GM12878 (cell line): Measurements from ENCODE around the gene IP6K3. TPM values are rescaled to one million over a fixed set of nuclear protein-coding genes. Genes with fewer than 3 reads are reported as not detected.

Experiments used
- ATAC-seq: fragments of 200-7000 bp; cut with Tn5 transposase; 3 replicates; pipeline ENCODE4 v1.9.1; 2020; ENCODE audit warnings: mild to moderate bottlenecking, moderate library complexity
- BruUV-seq: library from RNA; stranded (reverse); fragments of 400-500 nt; replicated peaks from 2 replicates; lab custom pipeline; 2021; lab: Mats Ljungman, UMichigan
- CTCF ChIA-PET: fragments of 300-600 bp; sonication (Branson Sonifier 250); formaldehyde crosslinking; extraction: SDS; loops from one replicate; lab custom pipeline; 2021; ENCODE audit warnings: inconsistent platforms; lab: Yijun Ruan, JAX
- POLR2A ChIA-PET: fragments of 350-600 bp; formaldehyde crosslinking; extraction: SDS; loops from one replicate; lab custom pipeline; 2021; ENCODE audit warnings: inconsistent platforms; lab: Charles Lee
- RAD21 ChIA-PET: fragments of 300-600 bp; sonication (Branson Sonifier 250); formaldehyde crosslinking; loops from one replicate; lab custom pipeline; 2023; ENCODE audit warnings: antibody characterized with exemption; ENCODE audit not compliant: unreplicated experiment; lab: Charles Lee
- SMC1A ChIA-PET: fragments of 300-600 bp; sonication (Branson Sonifier 250); formaldehyde crosslinking; loops from one replicate; lab custom pipeline; 2023; ENCODE audit not compliant: unreplicated experiment, uncharacterized antibody; lab: Charles Lee
- DNase-seq: peaks from one replicate; pipeline ENCODE4 v3.0.0-alpha.2; 2011; ENCODE audit warnings: low read depth, low spot score
- FAIRE-seq: peaks from 3 replicates; lab custom pipeline; 2011; peaks lifted over from hg19 to GRCh38; lab: Jason Lieb, UNC
- H2AFZ ChIP-seq: 2 replicates; pipeline ENCODE4 v1.6.0; 2011; ENCODE audit warnings: low read depth, low read length, control low read depth; ENCODE audit not compliant: control insufficient read depth
- H3K27ac ChIP-seq: 2 replicates; pipeline ENCODE4 v1.5.1; 2011; ENCODE audit warnings: control low read depth; ENCODE audit not compliant: control insufficient read depth, insufficient read depth
- H3K27me3 ChIP-seq, 2 experiments: replicated peaks in 1 of 2; 2 replicates each; pipeline versions ENCODE4 v1.6.0 to v1.6.1; 2011; ENCODE audit warnings: low read length in 1 of 2; ENCODE audit not compliant: control insufficient read depth in 2 of 2, insufficient read depth in 2 of 2
- H3K36me3 ChIP-seq, 2 experiments: 2 replicates each; pipeline ENCODE4 v1.5.1; 2011; ENCODE audit warnings: low read length in 1 of 2; ENCODE audit not compliant: control insufficient read depth in 2 of 2, insufficient read depth in 2 of 2
- H3K4me1 ChIP-seq: 2 replicates; pipeline ENCODE4 v1.6.1; 2011; ENCODE audit warnings: mild to moderate bottlenecking, low read length, moderate library complexity, mixed read lengths; ENCODE audit not compliant: control insufficient read depth, insufficient read depth
- H3K4me2 ChIP-seq: 2 replicates; pipeline ENCODE4 v1.6.0; 2011; ENCODE audit warnings: control low read depth; ENCODE audit not compliant: control insufficient read depth, insufficient read depth
- H3K4me3 ChIP-seq: fragments of 200-600 bp; sonication (generic); 2 replicates; pipeline ENCODE4 v1.5.1; 2016
- H3K79me2 ChIP-seq: 2 replicates; pipeline ENCODE4 v1.6.0; 2011; ENCODE audit warnings: low read length; ENCODE audit not compliant: control insufficient read depth, insufficient read depth
- H3K9ac ChIP-seq: 2 replicates; pipeline ENCODE4 v1.8.0; 2011; ENCODE audit warnings: low read length, control low read depth, mixed read lengths; ENCODE audit not compliant: control insufficient read depth, insufficient read depth
- H3K9me3 ChIP-seq: replicated peaks from 3 replicates; pipeline ENCODE4 v1.5.1; 2011; ENCODE audit warnings: mild to moderate bottlenecking, low read length; ENCODE audit not compliant: control insufficient read depth, insufficient read depth
- H4K20me1 ChIP-seq: 2 replicates; pipeline ENCODE4 v1.6.0; 2011; ENCODE audit not compliant: control insufficient read depth, insufficient read depth
- BCL11A ChIP-seq: IDR thresholded peaks from 2 replicates; pipeline ENCODE4 v1.6.1; 2011; ENCODE audit warnings: low read depth, low read length
- CHD4 ChIP-seq: fragments of 200-600 bp; sonication (generic); IDR thresholded peaks from 2 replicates; pipeline ENCODE4 v1.6.1; 2016; ENCODE audit warnings: mild to moderate bottlenecking
- E4F1 ChIP-seq: fragments of 450-650 bp; IDR thresholded peaks from 2 replicates; pipeline ENCODE4 v1.6.1; 2018; ENCODE audit warnings: borderline replicate concordance, mild to moderate bottlenecking; ENCODE audit not compliant: partially characterized antibody
- IRF4 ChIP-seq: IDR thresholded peaks from 2 replicates; pipeline ENCODE4 v1.6.1; 2011; ENCODE audit warnings: low read depth, low read length
- MEF2B ChIP-seq: fragments of 450-650 bp; IDR thresholded peaks from 2 replicates; pipeline ENCODE4 v1.6.1; 2018; ENCODE audit warnings: mild to moderate bottlenecking, moderate library complexity; ENCODE audit not compliant: partially characterized antibody, poor library complexity, severe bottlenecking
- MXI1 ChIP-seq: fragments of 150-350 bp; IDR thresholded peaks from 2 replicates; pipeline ENCODE4 v1.6.1; 2011; ENCODE audit warnings: low read depth, mild to moderate bottlenecking, inconsistent platforms, low read length, improper control_type of control experiment
- PAX5 ChIP-seq: IDR thresholded peaks from 2 replicates; pipeline ENCODE4 v1.6.1; 2011; ENCODE audit warnings: low read depth, low read length, borderline replicate concordance
- PKNOX1 ChIP-seq: fragments of 450-650 bp; IDR thresholded peaks from 2 replicates; pipeline ENCODE4 v1.6.1; 2016; ENCODE audit warnings: mild to moderate bottlenecking
- SMAD5 ChIP-seq: IDR thresholded peaks from 2 replicates; pipeline ENCODE4 v1.6.1; 2016; ENCODE audit warnings: antibody characterized with exemption, low read depth
- YY1 ChIP-seq: IDR thresholded peaks from 2 replicates; pipeline ENCODE4 v1.6.1; 2011; ENCODE audit warnings: low read depth, mild to moderate bottlenecking, low read length
- ZBTB40 ChIP-seq: fragments of 450-650 bp; IDR thresholded peaks from 2 replicates; pipeline ENCODE4 v1.6.1; 2016; ENCODE audit warnings: mild to moderate bottlenecking, moderate library complexity, borderline replicate concordance
- ZNF217 ChIP-seq: fragments of 450-650 bp; IDR thresholded peaks from 2 replicates; pipeline ENCODE4 v1.6.1; 2017; ENCODE audit warnings: antibody characterized with exemption, mild to moderate bottlenecking
- WGBS: methylation state at CpG from one replicate; pipeline ENCODE4 v1.1.6; 2016; ENCODE audit warnings: low lambda C conversion rate; ENCODE audit not compliant: insufficient replicate concordance, insufficient coverage; ENCODE audit errors: missing lambda C conversion rate; 5-methylcytosine and 5-hydroxymethylcytosine counted together
- in situ Hi-C: fragments of 300-500 bp; cut with MboI; formaldehyde crosslinking; loops from 9 replicates; pipeline ENCODE4 v1.14.3; 2018; ENCODE audit warnings: mixed read lengths
- intact Hi-C: fragments of 100-400 bp; cut with micrococcal nuclease; formaldehyde crosslinking; loops from one replicate; pipeline ENCODE4 v1.14.2; 2022; ENCODE audit not compliant: unreplicated experiment
- polyA plus RNA-seq, 11 experiments: library from polyadenylated mRNA; depleted of rRNA in 4 of 11; unstranded in 6 of 11; stranded (reverse) in 5 of 11; fragments of >200 nt; fragmentation: Nextera tagmentation in 4 of 11; fragmentation: Illumina TruSeq in 1 of 11; extraction: Ambion mirVana in 4 of 11; extraction: Trizol in 1 of 11; gene quantifications; 1 replicate in 1 of 11; 2 replicates in 10 of 11; pipeline versions ENCODE4 v1.2.1 to v1.2.3, GENCODE V29; 2011 to 2016; ENCODE audit warnings: inconsistent platforms in 2 of 11, missing spikeins in 2 of 11, low read depth in 1 of 11
- total RNA-seq, 4 experiments: library from RNA; depleted of rRNA in 3 of 4; stranded (reverse); fragments of >200 nt in 3 of 4; fragmentation: Illumina TruSeq in 1 of 4; extraction: Trizol in 1 of 4; gene quantifications; 2 replicates each; pipeline versions ENCODE4 v1.2.1 to v1.2.3, GENCODE V29; 2013 to 2021
- TF ChIP-seq, protein P1 (sequence below): IDR thresholded peaks from 2 replicates; pipeline ENCODE4 v1.6.1; 2012; ENCODE audit warnings: low read length, inconsistent platforms

Gene IP6K3
- total and polyA plus RNA-seq, 10 of the 15 experiments (the other 5 are each of a cell fraction or from before 2014, with no cell fraction given): 0.02 to 0.15 (median 0.09) TPM; not detected in 7

DNA sequence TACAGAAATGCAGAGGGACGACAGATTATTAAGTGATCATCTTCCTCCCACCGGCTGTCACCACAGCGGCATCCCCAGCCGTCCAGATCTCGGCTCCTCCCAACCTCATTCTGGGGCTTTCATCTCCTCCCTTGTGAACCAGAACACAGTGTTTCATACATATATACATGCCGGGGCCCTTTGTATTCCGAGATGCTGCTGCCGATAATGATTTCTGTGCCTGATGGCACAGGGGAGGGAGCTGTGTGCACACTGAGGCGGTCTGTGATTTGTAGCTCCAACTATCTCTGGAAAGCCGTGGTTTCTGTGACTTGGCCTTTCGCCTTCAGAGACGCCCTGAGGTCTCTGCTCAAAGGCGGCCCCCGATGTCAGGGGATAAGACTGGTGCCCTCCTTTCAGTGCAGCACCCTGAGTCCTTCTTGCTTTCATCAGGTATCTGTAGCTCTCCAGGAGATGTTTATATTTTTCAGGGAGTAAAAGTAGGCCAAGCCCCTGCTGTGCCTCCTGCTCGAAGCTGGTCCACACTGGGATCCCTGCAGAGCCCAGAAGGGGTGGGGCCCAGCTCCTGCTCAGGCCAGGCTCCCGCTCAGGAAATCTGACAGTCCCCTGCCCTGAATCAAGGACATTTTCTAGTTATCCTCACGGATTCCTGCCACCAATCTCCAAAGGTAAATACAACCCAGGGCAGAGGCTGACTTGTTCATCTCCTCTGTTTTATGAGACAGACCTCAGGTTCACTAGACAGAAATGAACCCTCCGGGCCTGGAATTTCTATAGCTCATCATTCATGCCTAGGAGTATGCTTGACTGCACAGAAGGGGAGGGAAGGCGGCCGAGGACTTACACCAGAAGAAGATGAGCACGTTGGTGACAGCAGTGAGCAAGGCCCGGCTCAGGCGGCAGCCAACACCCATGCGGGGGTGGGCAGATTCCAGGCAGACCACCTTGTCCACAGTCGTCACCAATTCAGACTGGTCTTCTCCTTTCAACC lies 31.0 kb upstream of the IP6K3 start:
- POLR2A ChIA-PET: no interaction called here
- no peak for TF ChIP-seq ZNF217
- no peak for TF ChIP-seq MEF2B
- no peak for TF ChIP-seq ZBTB40
- no peak for TF ChIP-seq SMAD5
- TF ChIP-seq YY1: no peak
- no peak for TF ChIP-seq BCL11A
- TF ChIP-seq MXI1: no peak
- TF ChIP-seq, protein P1, sequence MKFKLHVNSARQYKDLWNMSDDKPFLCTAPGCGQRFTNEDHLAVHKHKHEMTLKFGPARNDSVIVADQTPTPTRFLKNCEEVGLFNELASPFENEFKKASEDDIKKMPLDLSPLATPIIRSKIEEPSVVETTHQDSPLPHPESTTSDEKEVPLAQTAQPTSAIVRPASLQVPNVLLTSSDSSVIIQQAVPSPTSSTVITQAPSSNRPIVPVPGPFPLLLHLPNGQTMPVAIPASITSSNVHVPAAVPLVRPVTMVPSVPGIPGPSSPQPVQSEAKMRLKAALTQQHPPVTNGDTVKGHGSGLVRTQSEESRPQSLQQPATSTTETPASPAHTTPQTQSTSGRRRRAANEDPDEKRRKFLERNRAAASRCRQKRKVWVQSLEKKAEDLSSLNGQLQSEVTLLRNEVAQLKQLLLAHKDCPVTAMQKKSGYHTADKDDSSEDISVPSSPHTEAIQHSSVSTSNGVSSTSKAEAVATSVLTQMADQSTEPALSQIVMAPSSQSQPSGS: no peak
- no peak for TF ChIP-seq E4F1
- TF ChIP-seq IRF4: no peak
- no peak for TF ChIP-seq CHD4
- TF ChIP-seq PKNOX1: no peak
- TF ChIP-seq PAX5: no peak

More for the DNA sequence above, 31.0 kb upstream of the IP6K3 start:
- Histone ChIP-seq H3K4me1 (no peaks in the 10 kb centered on the region), H3K9ac (no peak overlapping the region), H2AFZ (no peak overlapping the region), H3K4me3 (no peak overlapping the region), H3K27me3 (no peaks in the 10 kb centered on the region), H3K9me3 (no peaks in the 10 kb centered on the region), H3K36me3 (peaks cover 15 to 35% of the 10 kb centered on the region in 2 experiments), H3K79me2 (no peaks in the 10 kb centered on the region), H3K27ac (no peak overlapping the region), H4K20me1 (no peaks in the 10 kb centered on the region), H3K4me2 (no peak overlapping the region)
- ChIA-PET CTCF (interaction anchor here (0.8 to 4.9 kb wide), 2 partner anchors 8 to 31 kb away, joined by 3 to 33 read pairs; no protein-coding TSS in a partner anchor), SMC1A (no interaction called here), RAD21 (no interaction called here)
- in situ Hi-C loops (no loop called here), intact Hi-C loops (no loop called here)
- 96% methylated on average over 25 of the region's 25 CpGs for WGBS
- ATAC-seq: no peak
- BruUV-seq: no TSS peak
- no peak for FAIRE-seq
- DNase-seq: no peak
